Mammary epithelial cell (primary cell): Measurements from ENCODE around the gene KCNMA1.

ENCODE experiments used
- EZH2 ChIP-seq: IDR thresholded peaks from 2 replicates; pipeline ENCODE4 v1.6.1; 2012; ENCODE audit warnings: low read length, inconsistent platforms, borderline replicate concordance
- TF ChIP-seq, protein P1 (sequence below), 2 donors: IDR thresholded peaks in 1 of 2; conservative IDR thresholded peaks in 1 of 2; 2 replicates each; pipeline ENCODE4 v1.5.1; 2011 to 2012; ENCODE audit warnings: inconsistent platforms in 2 of 2, low read length in 2 of 2, mild to moderate bottlenecking in 2 of 2, control low read depth in 1 of 2, low read depth in 1 of 2; ENCODE audit not compliant: insufficient read depth in 1 of 2; ENCODE audit errors: extremely low read depth in 1 of 2

DNA sequence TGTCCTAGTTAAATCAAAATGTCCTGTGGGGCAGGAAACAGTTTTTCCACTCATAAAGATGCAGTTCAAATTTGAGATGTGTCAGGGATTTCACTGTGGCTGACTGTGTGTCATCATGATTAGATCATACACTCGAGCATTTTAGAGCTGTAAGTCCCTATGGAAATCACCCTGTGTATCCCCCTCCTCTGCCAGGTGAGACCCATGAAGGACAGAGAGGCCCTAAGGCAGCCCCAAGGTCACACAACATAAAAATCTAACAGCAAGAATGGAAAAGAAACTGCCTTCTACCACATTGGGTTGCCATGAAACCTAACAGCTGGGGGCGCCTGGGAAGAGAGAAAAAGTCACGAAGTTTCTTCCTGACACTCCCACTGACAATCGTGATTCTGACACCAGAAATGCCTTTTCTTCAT lies 135.8 kb downstream of the KCNMA1 start:
- TF ChIP-seq, protein P1, sequence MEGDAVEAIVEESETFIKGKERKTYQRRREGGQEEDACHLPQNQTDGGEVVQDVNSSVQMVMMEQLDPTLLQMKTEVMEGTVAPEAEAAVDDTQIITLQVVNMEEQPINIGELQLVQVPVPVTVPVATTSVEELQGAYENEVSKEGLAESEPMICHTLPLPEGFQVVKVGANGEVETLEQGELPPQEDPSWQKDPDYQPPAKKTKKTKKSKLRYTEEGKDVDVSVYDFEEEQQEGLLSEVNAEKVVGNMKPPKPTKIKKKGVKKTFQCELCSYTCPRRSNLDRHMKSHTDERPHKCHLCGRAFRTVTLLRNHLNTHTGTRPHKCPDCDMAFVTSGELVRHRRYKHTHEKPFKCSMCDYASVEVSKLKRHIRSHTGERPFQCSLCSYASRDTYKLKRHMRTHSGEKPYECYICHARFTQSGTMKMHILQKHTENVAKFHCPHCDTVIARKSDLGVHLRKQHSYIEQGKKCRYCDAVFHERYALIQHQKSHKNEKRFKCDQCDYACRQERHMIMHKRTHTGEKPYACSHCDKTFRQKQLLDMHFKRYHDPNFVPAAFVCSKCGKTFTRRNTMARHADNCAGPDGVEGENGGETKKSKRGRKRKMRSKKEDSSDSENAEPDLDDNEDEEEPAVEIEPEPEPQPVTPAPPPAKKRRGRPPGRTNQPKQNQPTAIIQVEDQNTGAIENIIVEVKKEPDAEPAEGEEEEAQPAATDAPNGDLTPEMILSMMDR (conservative IDR thresholded peaks at IDR 0.05 in 1 of 2, IDR thresholded peaks at IDR 0.05 in 1 of 2; ENCODE audit: extremely low read depth in 1 of 2, insufficient read depth in 1 of 2, low read depth in 1 of 2, low read length in 2 of 2), result no peak
- no peak for TF ChIP-seq EZH2
